HEK293T (cell line): ENCODE results near the gene DCAF8.

Source experiments
- CTCF ChIA-PET: fragments of 350-600 bp; formaldehyde crosslinking; extraction: SDS; loops from one replicate; lab custom pipeline; 2021; ENCODE audit warnings: antibody characterized with exemption, inconsistent platforms; lab: Yijun Ruan, JAX
- POLR2A ChIA-PET: fragments of 350-600 bp; formaldehyde crosslinking; extraction: SDS; loops from one replicate; lab custom pipeline; 2020; ENCODE audit warnings: antibody characterized with exemption, inconsistent platforms; lab: Yijun Ruan, JAX
- DNase-seq: peaks from one replicate; pipeline ENCODE4 v3.0.0; 2012; ENCODE audit warnings: mixed read lengths; ENCODE audit errors: extremely low spot score
- ARNT ChIP-seq: fragments of 450-650 bp; IDR thresholded peaks from 2 replicates; pipeline ENCODE4 v1.6.1; 2017; ENCODE audit warnings: mild to moderate bottlenecking
- BHLHE40 ChIP-seq: fragments of 450-650 bp; IDR thresholded peaks from 2 replicates; pipeline ENCODE4 v1.6.1; 2016; ENCODE audit warnings: mild to moderate bottlenecking, moderate library complexity, borderline replicate concordance
- CTBP1 ChIP-seq: fragments of 450-650 bp; IDR thresholded peaks from 2 replicates; pipeline ENCODE4 v1.6.1; 2016; ENCODE audit warnings: borderline replicate concordance
- ELF4 ChIP-seq: fragments of 450-650 bp; IDR thresholded peaks from 2 replicates; pipeline ENCODE4 v1.6.1; 2017; ENCODE audit warnings: antibody characterized with exemption
- FOXA1 ChIP-seq: fragments of 450-650 bp; IDR thresholded peaks from 2 replicates; pipeline ENCODE4 v1.6.1; 2016; ENCODE audit warnings: mild to moderate bottlenecking
- FOXK2 ChIP-seq: fragments of 450-650 bp; IDR thresholded peaks from 2 replicates; pipeline ENCODE4 v1.6.1; 2016; ENCODE audit warnings: mild to moderate bottlenecking
- FOXM1 ChIP-seq: fragments of 450-650 bp; IDR thresholded peaks from 2 replicates; pipeline ENCODE4 v1.6.1; 2017; ENCODE audit warnings: mild to moderate bottlenecking, borderline replicate concordance
- HDGF ChIP-seq: fragments of 450-650 bp; IDR thresholded peaks from 2 replicates; pipeline ENCODE4 v1.6.1; 2017; ENCODE audit warnings: antibody characterized with exemption, borderline replicate concordance
- L3MBTL2 ChIP-seq: fragments of 450-650 bp; conservative IDR thresholded peaks from 2 replicates; pipeline ENCODE4 v1.6.1; 2016; ENCODE audit warnings: mild to moderate bottlenecking
- LEF1 ChIP-seq: fragments of 450-650 bp; IDR thresholded peaks from 2 replicates; pipeline ENCODE4 v1.6.1; 2017; ENCODE audit warnings: mild to moderate bottlenecking, borderline replicate concordance
- NFRKB ChIP-seq: fragments of 450-650 bp; IDR thresholded peaks from 2 replicates; pipeline ENCODE4 v1.6.1; 2016; ENCODE audit warnings: mild to moderate bottlenecking, moderate library complexity
- SP1 ChIP-seq: fragments of 450-650 bp; IDR thresholded peaks from 2 replicates; pipeline ENCODE4 v1.6.1; 2017
- SUZ12 ChIP-seq: fragments of 450-650 bp; IDR thresholded peaks from 2 replicates; pipeline ENCODE4 v1.6.1; 2016; ENCODE audit warnings: mild to moderate bottlenecking
- TARDBP ChIP-seq: fragments of 450-650 bp; IDR thresholded peaks from 2 replicates; pipeline ENCODE4 v1.6.1; 2016
- ZNF384 ChIP-seq: fragments of 450-650 bp; IDR thresholded peaks from 2 replicates; pipeline ENCODE4 v1.6.1; 2016
- TF ChIP-seq, protein P1 (sequence below): fragments of 450-650 bp; IDR thresholded peaks from 2 replicates; pipeline ENCODE4 v1.6.1; 2016

The DCAF8 gene

DNA sequence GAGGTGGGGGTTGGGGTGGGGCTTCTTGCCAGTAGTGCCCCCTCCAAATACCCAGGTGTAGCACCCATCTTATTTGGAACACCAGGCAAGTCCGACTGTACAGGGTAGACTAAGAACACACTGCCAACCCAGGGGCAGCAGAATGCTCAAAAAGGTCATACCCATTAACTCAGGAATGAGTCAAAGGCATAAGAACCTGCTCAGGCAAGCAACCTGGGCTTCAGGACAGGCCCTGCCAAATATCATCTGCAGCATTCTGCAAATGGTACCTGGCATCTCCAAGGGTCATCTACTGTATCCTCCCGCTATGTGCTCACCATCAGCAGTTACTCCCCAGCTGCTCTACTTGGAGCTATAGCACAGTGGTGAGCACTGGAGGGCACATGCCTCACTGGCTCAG is 37.7 kb downstream of the DCAF8 start:
- POLR2A ChIA-PET: no interaction called here
- CTCF ChIA-PET: interaction anchor here (1.1 kb wide), 1 partner anchor 123 kb away, joined by 3 read pairs; no protein-coding TSS in a partner anchor
- TF ChIP-seq SUZ12: no peak
- no peak for TF ChIP-seq BHLHE40
- TF ChIP-seq CTBP1: no peak
- TF ChIP-seq ZNF384: no peak
- TF ChIP-seq FOXA1: no peak
- no peak for TF ChIP-seq NFRKB
- TF ChIP-seq HDGF: no peak
- no peak for TF ChIP-seq LEF1
- TF ChIP-seq, protein P1, sequence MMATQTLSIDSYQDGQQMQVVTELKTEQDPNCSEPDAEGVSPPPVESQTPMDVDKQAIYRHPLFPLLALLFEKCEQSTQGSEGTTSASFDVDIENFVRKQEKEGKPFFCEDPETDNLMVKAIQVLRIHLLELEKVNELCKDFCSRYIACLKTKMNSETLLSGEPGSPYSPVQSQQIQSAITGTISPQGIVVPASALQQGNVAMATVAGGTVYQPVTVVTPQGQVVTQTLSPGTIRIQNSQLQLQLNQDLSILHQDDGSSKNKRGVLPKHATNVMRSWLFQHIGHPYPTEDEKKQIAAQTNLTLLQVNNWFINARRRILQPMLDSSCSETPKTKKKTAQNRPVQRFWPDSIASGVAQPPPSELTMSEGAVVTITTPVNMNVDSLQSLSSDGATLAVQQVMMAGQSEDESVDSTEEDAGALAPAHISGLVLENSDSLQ: no peak
- no peak for TF ChIP-seq ARNT
- TF ChIP-seq TARDBP: no peak
- TF ChIP-seq SP1: no peak
- no peak for TF ChIP-seq FOXM1
- TF ChIP-seq ELF4: no peak
- TF ChIP-seq FOXK2: no peak
- TF ChIP-seq L3MBTL2: no peak
- DNase-seq: no peak

GRCh38 chr1:160222546-160222945 is 39.8 kb downstream of the DCAF8 start:
- no peak for DNase-seq
- ChIA-PET CTCF (no interaction called here), POLR2A (no interaction called here)
- TF ChIP-seq FOXM1: no peak
- no peak for TF ChIP-seq LEF1
- TF ChIP-seq HDGF: no peak
- TF ChIP-seq FOXA1: no peak
- TF ChIP-seq ARNT: no peak
- no peak for TF ChIP-seq ELF4
- TF ChIP-seq, protein P1: no peak
- TF ChIP-seq TARDBP: no peak
- TF ChIP-seq BHLHE40: no peak
- no peak for TF ChIP-seq CTBP1
- no peak for TF ChIP-seq FOXK2
- no peak for TF ChIP-seq ZNF384

GRCh38 chr1:160221089-160221488 is 41.3 kb downstream of the DCAF8 start:
- TF ChIP-seq FOXK2: no peak
- no peak for TF ChIP-seq NFRKB
- TF ChIP-seq HDGF: no peak
- no peak for TF ChIP-seq ZNF384
- TF ChIP-seq SUZ12: no peak
- no peak for TF ChIP-seq ELF4
- TF ChIP-seq FOXM1: no peak
- TF ChIP-seq ARNT: no peak
- no peak for TF ChIP-seq TARDBP
- TF ChIP-seq L3MBTL2: no peak
- TF ChIP-seq FOXA1: no peak
- no peak for TF ChIP-seq SP1
- TF ChIP-seq LEF1: no peak
- TF ChIP-seq, protein P1: no peak
- TF ChIP-seq CTBP1: no peak
- TF ChIP-seq BHLHE40: no peak
- CTCF ChIA-PET: interaction anchor here (3.6 kb wide), 1 partner anchor 29 kb away, joined by 30 read pairs; no protein-coding TSS in a partner anchor
- DNase-seq: no peak
- POLR2A ChIA-PET: no interaction called here

DNA sequence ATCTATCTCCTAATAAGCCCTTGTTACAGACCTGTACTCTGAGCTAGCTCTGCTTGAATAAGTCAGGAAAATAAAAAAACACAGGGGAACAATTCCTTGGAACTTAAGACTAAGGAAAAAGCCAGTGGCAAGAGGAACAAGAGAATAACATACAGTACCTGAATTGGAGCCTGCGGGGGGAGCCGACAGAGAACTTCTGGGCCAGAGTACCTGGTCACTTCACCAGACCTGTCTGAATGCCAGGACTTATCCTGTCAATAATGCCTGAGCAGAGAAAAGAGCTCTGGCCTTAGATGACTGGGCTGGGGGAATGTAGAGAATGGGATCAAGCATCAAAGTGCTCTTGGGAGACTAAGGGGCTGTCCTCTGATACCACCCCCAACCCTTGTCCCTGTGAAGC is 42.0 kb downstream of the DCAF8 start:
- CTCF ChIA-PET: interaction anchor here (0.8 to 3.6 kb wide), 8 partner anchors 21 to 133 kb away, joined by 3 to 30 read pairs (median 4); no protein-coding TSS in a partner anchor
- POLR2A ChIA-PET: interaction anchor here (1.0 kb wide), 1 partner anchor 40 kb away, joined by 3 read pairs; no protein-coding TSS in a partner anchor
- no peak for DNase-seq
- TF ChIP-seq SP1: no peak
- TF ChIP-seq ZNF384: no peak
- TF ChIP-seq HDGF: no peak
- no peak for TF ChIP-seq LEF1
- TF ChIP-seq FOXK2: no peak
- no peak for TF ChIP-seq NFRKB
- TF ChIP-seq ARNT: no peak
- no peak for TF ChIP-seq ELF4
- TF ChIP-seq L3MBTL2: no peak
- TF ChIP-seq TARDBP: no peak
- no peak for TF ChIP-seq CTBP1
- no peak for TF ChIP-seq SUZ12
- TF ChIP-seq, protein P1: no peak
- no peak for TF ChIP-seq FOXM1
- TF ChIP-seq BHLHE40: no peak
- TF ChIP-seq FOXA1: no peak
